HG03135 (cell line): ENCODE data around the gene TBL2.
A peak's percentile ranks its signal among the peaks of the same experiment; 100 is the strongest.
"Not testable (repeated sequence)": the region's sequence is repeated elsewhere in the genome, so short reads cannot be mapped to it uniquely, and the experiment has no call there.

Experiments
- ATAC-seq: cut with Tn5 transposase; IDR thresholded peaks from one replicate; pipeline ENCODE4 v1.9.1; 2021; ENCODE audit warnings: mild to moderate bottlenecking, moderate library complexity; ENCODE audit not compliant: unreplicated experiment

TBL2 gene

DNA sequence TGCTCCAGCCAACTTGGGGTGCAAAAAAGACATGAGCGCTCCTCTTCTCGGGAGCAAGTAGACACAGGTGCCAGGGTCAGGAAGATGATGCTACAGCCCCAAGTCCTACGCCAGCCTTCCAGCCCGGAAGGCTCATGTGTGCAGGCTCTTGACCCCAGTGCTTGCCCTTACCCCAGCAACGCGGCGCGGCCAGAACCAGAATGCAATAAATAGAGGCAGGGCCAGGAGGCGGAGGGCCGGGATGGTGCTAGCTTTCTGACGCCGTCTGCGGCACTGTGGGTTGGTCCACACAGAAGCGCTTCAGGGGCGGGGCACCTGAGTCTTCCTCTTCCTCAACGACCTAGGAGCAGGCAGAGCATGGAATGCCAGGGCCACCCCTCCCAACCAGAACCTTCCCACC lies 41.3 kb downstream of the TBL2 start:
- ATAC-seq: no peak

GRCh38 chr7:73536479-73536878 lies 41.9 kb downstream of the TBL2 start:
- no peak for ATAC-seq

GRCh38 chr7:73535918-73536317 lies 42.5 kb downstream of the TBL2 start:
- ATAC-seq: not testable (repeated sequence)

DNA sequence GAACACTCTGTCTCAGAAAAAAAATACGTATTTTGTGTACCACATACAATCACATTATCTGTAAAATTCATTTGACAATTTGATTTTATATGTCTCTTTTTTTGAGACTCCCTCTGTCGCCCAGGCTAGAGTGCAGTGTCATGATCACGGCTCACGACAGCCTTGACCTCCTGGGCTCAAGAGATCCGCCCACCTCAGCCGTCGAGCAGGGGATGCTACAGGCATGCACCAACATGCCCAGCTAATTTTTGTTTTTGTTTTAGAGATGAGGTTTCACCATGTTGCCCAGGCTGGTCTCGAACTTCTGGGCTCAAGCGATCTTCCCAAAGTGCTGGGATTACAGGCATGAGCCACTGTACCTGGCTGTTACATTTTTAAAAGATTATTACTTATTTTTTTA lies 44.6 kb downstream of the TBL2 start:
- no peak for ATAC-seq

GRCh38 chr7:73532224-73532623 lies 46.2 kb downstream of the TBL2 start:
- ATAC-seq: no peak

DNA sequence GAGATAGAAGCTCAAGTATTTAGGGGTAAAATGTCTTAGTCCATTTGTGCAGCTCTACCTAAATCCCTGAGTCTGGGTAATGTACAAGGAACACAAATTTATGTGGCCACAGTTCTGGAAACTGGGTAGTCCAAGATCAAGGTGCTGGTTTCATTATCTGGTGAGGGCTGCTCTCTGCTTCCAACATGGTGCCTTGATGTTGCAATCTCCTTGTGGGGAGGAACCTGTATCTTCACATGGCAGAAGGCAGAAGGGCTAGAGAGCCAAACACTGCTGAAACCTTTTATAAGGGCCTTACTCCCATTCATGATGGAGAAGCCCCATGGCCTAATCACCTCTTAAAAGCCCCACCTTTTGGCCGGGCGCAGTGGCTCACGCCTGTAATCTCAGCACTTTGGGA lies 47.6 kb downstream of the TBL2 start:
- ATAC-seq: no peak

DNA sequence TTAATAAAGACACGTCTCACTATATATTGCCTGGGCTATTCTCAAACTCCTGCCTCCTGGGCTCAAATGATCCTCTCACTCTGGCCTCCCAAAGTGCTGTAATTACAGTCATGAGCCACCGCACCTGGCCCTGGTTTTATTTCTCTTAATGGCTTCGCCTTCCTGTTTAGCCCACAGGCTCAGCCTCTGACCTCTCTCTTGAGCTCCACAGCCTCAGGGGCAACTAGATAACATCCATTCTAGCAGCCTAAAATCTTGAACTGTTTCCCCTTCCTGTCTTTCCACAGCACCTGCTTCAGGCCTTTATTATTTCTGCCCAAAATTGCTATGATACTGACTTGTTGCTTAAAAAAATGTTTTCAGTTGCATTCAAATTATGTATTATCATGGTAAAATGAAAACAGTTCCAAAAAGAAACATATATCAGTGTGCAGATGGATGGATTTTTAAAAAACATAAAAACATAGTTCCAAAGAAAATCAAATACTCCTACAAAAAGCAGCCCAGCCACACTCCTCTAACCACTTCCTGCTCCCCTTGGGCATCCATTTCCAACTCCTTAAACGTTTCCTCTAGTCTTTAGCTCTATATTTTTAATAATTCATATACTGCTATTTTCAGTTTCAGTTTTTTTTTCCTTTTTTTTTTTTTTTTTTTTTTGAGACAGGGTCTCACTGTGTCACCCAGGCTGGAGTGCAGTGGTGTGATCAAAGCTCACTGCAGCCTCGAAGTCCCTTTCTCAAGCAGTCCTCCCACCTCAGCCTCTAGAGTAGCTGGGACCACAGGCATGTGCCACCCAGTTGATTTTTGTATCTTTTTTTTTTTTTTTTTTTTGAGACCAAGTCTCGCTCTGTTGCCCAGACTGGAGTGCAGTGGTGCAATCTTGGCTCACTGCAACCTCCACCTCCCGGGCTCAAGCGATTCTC lies 51.2 kb downstream of the TBL2 start:
- ATAC-seq: no peak

GRCh38 chr7:73526158-73526494 lies 52.3 kb downstream of the TBL2 start:
- not testable (repeated sequence) for ATAC-seq

GRCh38 chr7:73522105-73522872 lies 56.1 kb downstream of the TBL2 start, which contains the start of gene BAZ1B:
TSS of gene BAZ1B (minus strand) at chr7:73522293. CDS start at chr7:73521933, 360 bp downstream.
- peak; percentile 83 for ATAC-seq

DNA sequence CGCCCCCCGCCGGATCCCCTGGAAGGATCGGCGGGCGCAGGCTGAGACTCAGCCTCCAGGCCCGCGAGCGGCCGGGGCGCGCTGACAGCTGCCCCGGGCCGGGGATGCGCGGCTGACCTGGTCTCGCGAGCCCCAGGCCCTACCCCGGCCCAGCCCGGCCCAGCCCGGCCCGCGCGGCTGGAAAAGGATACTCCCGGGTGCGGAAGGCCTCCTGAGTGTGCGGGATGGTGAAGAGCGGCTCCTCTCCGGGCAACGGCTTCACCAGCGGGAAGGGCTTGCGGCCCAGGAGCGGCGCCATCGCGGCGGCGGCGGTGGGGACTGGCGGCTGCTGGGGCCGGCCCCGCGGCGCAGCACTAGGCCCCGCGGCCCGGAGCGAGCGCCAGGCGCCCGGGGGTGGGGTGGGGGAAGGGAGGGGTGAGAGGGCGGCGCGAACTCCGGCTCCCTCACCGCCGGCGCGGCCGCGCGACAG lies 56.7 kb downstream of the TBL2 start:
- ATAC-seq: peak; percentile 37

- no peak for ATAC-seq
Measured at GRCh38 chr7:73520673-73521635, 57.4 kb downstream of the TBL2 start.

GRCh38 chr7:73519867-73520672 lies 58.3 kb downstream of the TBL2 start:
- no peak for ATAC-seq

DNA sequence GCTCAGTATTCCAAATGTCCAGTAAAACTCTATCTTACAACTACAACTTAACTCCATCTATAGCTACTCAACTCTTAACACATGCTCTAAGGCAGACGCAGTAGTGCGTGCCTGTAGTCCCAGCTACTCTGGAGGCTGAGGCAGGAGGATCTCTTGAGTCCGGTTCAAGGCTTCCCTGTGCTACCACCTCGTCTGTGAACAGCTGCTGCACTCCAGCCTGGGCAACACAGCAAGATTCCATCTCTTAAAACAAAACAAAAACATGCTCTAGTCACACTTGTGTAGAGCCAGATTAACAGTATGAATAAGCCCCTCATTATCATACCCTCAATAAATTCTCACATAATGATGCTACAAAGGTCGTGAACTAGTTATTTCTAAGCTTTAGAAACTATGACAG lies 59.9 kb downstream of the TBL2 start:
- no peak for ATAC-seq
